K562 (cell line): ENCODE results near the gene MIDN. TPM values are rescaled to one million over a fixed set of nuclear protein-coding genes. Genes with fewer than 3 reads are reported as not detected.

ENCODE experiments used
- ATF2 ChIP-seq: sonication (generic); formaldehyde crosslinking; IDR thresholded peaks from 2 replicates; pipeline ENCODE4 v1.8.1; 2022; ENCODE audit warnings: missing genetic modification reagents
- ATF3 ChIP-seq, 2 experiments: fragments of 450-650 bp in 1 of 2; sonication (generic) in 1 of 2; formaldehyde crosslinking in 1 of 2; IDR thresholded peaks in 1 of 2; conservative IDR thresholded peaks in 1 of 2; 2 replicates each; pipeline versions ENCODE4 v1.6.1 to v1.8.1; 2016 to 2023; ENCODE audit warnings: mild to moderate bottlenecking in 2 of 2, moderate library complexity in 2 of 2, inconsistent platforms in 1 of 2, missing genetic modification reagents in 1 of 2
- ELF4 ChIP-seq: fragments of 450-650 bp; formaldehyde crosslinking; IDR thresholded peaks from 2 replicates; pipeline ENCODE4 v1.4.0; 2022; ENCODE audit warnings: missing genetic modification characterization
- ILK ChIP-seq: fragments of 450-650 bp; IDR thresholded peaks from 2 replicates; pipeline ENCODE4 v1.6.1; 2016; ENCODE audit warnings: missing genetic modification characterization, low read depth, mild to moderate bottlenecking, missing compliant biosample characterization, moderate library complexity, borderline replicate concordance
- MECOM ChIP-seq: fragments of 250-450 bp; sonication (Bioruptor Pico); IDR thresholded peaks from 2 replicates; pipeline ENCODE4 v1.8.0; 2022; ENCODE audit warnings: inconsistent platforms
- MEF2A ChIP-seq: IDR thresholded peaks from 2 replicates; pipeline ENCODE4 v1.6.1; 2011; ENCODE audit warnings: low read depth, mild to moderate bottlenecking, low read length, moderate library complexity; ENCODE audit not compliant: control insufficient read depth
- NELFE ChIP-seq: IDR thresholded peaks from 2 replicates; pipeline ENCODE4 v1.6.1; 2011; ENCODE audit warnings: mild to moderate bottlenecking; ENCODE audit not compliant: insufficient read depth, insufficient read length
- PATZ1 ChIP-seq: fragments of 250-450 bp; sonication (Bioruptor Pico); IDR thresholded peaks from 2 replicates; pipeline ENCODE4 v1.5.0; 2020; ENCODE audit warnings: mild to moderate bottlenecking, borderline replicate concordance
- POLR3G ChIP-seq: IDR thresholded peaks from 2 replicates; pipeline ENCODE4 v1.6.1; 2011; ENCODE audit not compliant: insufficient read length, insufficient replicate concordance; ENCODE audit errors: extremely low read depth
- TEAD4 ChIP-seq, 2 experiments: sonication (generic) in 1 of 2; formaldehyde crosslinking in 1 of 2; IDR thresholded peaks; 2 replicates each; pipeline versions ENCODE4 v1.6.1 to v1.8.0; 2012 to 2022; ENCODE audit warnings: borderline replicate concordance in 1 of 2, inconsistent platforms in 1 of 2, low read length in 1 of 2, mild to moderate bottlenecking in 1 of 2, missing genetic modification reagents in 1 of 2
- XRCC3 ChIP-seq: fragments of 450-650 bp; IDR thresholded peaks from 2 replicates; pipeline ENCODE4 v1.6.1; 2017; ENCODE audit warnings: mild to moderate bottlenecking, moderate library complexity
- ZNF224 ChIP-seq: sonication (generic); formaldehyde crosslinking; IDR thresholded peaks from 2 replicates; pipeline ENCODE4 v1.8.0; 2022; ENCODE audit warnings: mild to moderate bottlenecking, missing genetic modification reagents
- polyA plus RNA-seq, 8 experiments: library from polyadenylated mRNA; depleted of rRNA in 4 of 8; stranded (reverse) in 5 of 8; unstranded in 3 of 8; fragments of >200 nt; fragmentation: Nextera tagmentation in 2 of 8; fragmentation: Illumina TruSeq in 1 of 8; extraction: Ambion mirVana in 2 of 8; extraction: Trizol in 1 of 8; gene quantifications; 2 replicates each; pipeline versions ENCODE4 v1.2.1 to v1.2.3, GENCODE V29; 2011 to 2014; ENCODE audit warnings: inconsistent platforms in 1 of 8, missing spikeins in 1 of 8
- total RNA-seq, 7 experiments: library from RNA; depleted of rRNA in 6 of 7; stranded (reverse); fragments of >200 nt in 6 of 7; fragmentation: Illumina TruSeq in 2 of 7; extraction: Trizol in 2 of 7; gene quantifications; 2 replicates each; pipeline versions ENCODE4 v1.2.1 to v1.2.3, GENCODE V29; 2011 to 2021; ENCODE audit warnings: low replicate concordance in 1 of 7
- TF ChIP-seq, protein P1 (sequence below): sonication (generic); formaldehyde crosslinking; IDR thresholded peaks from 2 replicates; pipeline ENCODE4 v1.8.0; 2022; ENCODE audit warnings: missing genetic modification reagents, mild to moderate bottlenecking, moderate library complexity, borderline replicate concordance
- TF ChIP-seq, protein P2 (sequence below): fragments of 450-650 bp; formaldehyde crosslinking; conservative IDR thresholded peaks from 2 replicates; pipeline ENCODE4 v1.4.0; 2022; ENCODE audit warnings: mild to moderate bottlenecking, missing genetic modification characterization
- TF ChIP-seq, protein P3 (sequence below): fragments of 450-650 bp; IDR thresholded peaks from 2 replicates; pipeline ENCODE4 v1.6.1; 2014; ENCODE audit warnings: low read depth, mild to moderate bottlenecking, moderate library complexity, borderline replicate concordance
- TF ChIP-seq, protein P4 (sequence below): sonication (generic); formaldehyde crosslinking; IDR thresholded peaks from 2 replicates; pipeline ENCODE4 v1.8.0; 2022; ENCODE audit warnings: missing genetic modification reagents, mild to moderate bottlenecking, borderline replicate concordance

MIDN gene
- total and polyA plus RNA-seq, 9 of the 15 experiments (the other 6 are each of a cell fraction or from before 2014, with no cell fraction given), result 0.17 to 120 (median 10.1) TPM

GRCh38 chr19:1270213-1270853 lies 21.9 kb downstream of the MIDN start (continued):
- TF ChIP-seq ATF3 (IDR thresholded peaks at IDR 0.05) (no peak), ATF3 (CRISPR knock-in tag; conservative IDR thresholded peaks at IDR 0.05) (no peak; the same call in 1 of the 2 replicates), MECOM (CRISPR knock-in tag) (no peak), ZNF224 (CRISPR knock-in tag) (no peak), TEAD4 (IDR thresholded peaks at IDR 0.05; ENCODE audit: low read length) (no peak), TEAD4 (CRISPR knock-in tag; IDR thresholded peaks at IDR 0.05; ENCODE audit: borderline replicate concordance) (no peak), ILK (tag) (no peak), MEF2A (no peak), PATZ1 (CRISPR knock-in tag) (no peak), NELFE (no peak), XRCC3 (no peak), POLR3G (no peak), ELF4 (no peak), ATF2 (no peak)
- TF ChIP-seq, protein P1, sequence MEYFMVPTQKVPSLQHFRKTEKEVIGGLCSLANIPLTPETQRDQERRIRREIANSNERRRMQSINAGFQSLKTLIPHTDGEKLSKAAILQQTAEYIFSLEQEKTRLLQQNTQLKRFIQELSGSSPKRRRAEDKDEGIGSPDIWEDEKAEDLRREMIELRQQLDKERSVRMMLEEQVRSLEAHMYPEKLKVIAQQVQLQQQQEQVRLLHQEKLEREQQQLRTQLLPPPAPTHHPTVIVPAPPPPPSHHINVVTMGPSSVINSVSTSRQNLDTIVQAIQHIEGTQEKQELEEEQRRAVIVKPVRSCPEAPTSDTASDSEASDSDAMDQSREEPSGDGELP (CRISPR knock-in tag), result peak; percentile 63; the same call in 1 of the 2 replicates
- TF ChIP-seq, protein P2, sequence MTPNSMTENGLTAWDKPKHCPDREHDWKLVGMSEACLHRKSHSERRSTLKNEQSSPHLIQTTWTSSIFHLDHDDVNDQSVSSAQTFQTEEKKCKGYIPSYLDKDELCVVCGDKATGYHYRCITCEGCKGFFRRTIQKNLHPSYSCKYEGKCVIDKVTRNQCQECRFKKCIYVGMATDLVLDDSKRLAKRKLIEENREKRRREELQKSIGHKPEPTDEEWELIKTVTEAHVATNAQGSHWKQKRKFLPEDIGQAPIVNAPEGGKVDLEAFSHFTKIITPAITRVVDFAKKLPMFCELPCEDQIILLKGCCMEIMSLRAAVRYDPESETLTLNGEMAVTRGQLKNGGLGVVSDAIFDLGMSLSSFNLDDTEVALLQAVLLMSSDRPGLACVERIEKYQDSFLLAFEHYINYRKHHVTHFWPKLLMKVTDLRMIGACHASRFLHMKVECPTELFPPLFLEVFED (CRISPR knock-in tag), result peak; percentile 53; the same call in 1 of the 2 replicates
- TF ChIP-seq, protein P3, sequence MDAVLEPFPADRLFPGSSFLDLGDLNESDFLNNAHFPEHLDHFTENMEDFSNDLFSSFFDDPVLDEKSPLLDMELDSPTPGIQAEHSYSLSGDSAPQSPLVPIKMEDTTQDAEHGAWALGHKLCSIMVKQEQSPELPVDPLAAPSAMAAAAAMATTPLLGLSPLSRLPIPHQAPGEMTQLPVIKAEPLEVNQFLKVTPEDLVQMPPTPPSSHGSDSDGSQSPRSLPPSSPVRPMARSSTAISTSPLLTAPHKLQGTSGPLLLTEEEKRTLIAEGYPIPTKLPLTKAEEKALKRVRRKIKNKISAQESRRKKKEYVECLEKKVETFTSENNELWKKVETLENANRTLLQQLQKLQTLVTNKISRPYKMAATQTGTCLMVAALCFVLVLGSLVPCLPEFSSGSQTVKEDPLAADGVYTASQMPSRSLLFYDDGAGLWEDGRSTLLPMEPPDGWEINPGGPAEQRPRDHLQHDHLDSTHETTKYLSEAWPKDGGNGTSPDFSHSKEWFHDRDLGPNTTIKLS, result no peak
- TF ChIP-seq, protein P4, sequence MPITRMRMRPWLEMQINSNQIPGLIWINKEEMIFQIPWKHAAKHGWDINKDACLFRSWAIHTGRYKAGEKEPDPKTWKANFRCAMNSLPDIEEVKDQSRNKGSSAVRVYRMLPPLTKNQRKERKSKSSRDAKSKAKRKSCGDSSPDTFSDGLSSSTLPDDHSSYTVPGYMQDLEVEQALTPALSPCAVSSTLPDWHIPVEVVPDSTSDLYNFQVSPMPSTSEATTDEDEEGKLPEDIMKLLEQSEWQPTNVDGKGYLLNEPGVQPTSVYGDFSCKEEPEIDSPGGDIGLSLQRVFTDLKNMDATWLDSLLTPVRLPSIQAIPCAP, result no peak
